IPS DF 6.9 (cell line): ENCODE data around the gene SHPK.
"Not testable (repeated sequence)": the region's sequence is repeated elsewhere in the genome, so short reads cannot be mapped to it uniquely, and the experiment has no call there.

Source experiments
- DNase-seq: peaks from one replicate; pipeline ENCODE4 v3.0.0-alpha.2; 2013; ENCODE audit warnings: low read depth, low spot score
- H3K27ac ChIP-seq: one replicate; pipeline ENCODE4 v1.5.1; 2013; ENCODE audit warnings: low read length, control low read depth
- H3K27me3 ChIP-seq: 2 replicates; pipeline ENCODE4 v1.6.1; 2013; ENCODE audit warnings: mild to moderate bottlenecking, low read length; ENCODE audit not compliant: control insufficient read depth, insufficient read depth
- H3K36me3 ChIP-seq: 2 replicates; pipeline ENCODE4 v1.6.1; 2013; ENCODE audit warnings: low read length; ENCODE audit not compliant: control insufficient read depth, insufficient read depth
- H3K4me1 ChIP-seq: 2 replicates; pipeline ENCODE4 v1.6.1; 2013; ENCODE audit warnings: low read length; ENCODE audit not compliant: control insufficient read depth, insufficient read depth
- H3K4me3 ChIP-seq: 2 replicates; pipeline ENCODE4 v1.5.1; 2013; ENCODE audit warnings: mild to moderate bottlenecking, low read length
- H3K9me3 ChIP-seq: 2 replicates; pipeline ENCODE4 v1.6.1; 2013; ENCODE audit warnings: low read length, inconsistent platforms; ENCODE audit not compliant: control insufficient read depth, insufficient read depth
- WGBS: extraction: QIAGEN DNeasy Blood & Tissue Kit; methylation state at CpG from one replicate; pipeline ENCODE4 v1.1.7; 2013; ENCODE audit warnings: mixed read lengths, missing lambda C conversion rate; ENCODE audit not compliant: insufficient read length, insufficient coverage; 5-methylcytosine and 5-hydroxymethylcytosine counted together

SHPK gene

GRCh38 chr17:3589784-3590183, 46.3 kb downstream of the SHPK start:
- Histone ChIP-seq H3K4me3 (no peak overlapping the region), H3K27me3 (no peaks in the 10 kb centered on the region), H3K27ac (no peak overlapping the region), H3K9me3 (no peaks in the 10 kb centered on the region), H3K36me3 (peaks cover 9% of the 10 kb centered on the region), H3K4me1 (no peaks in the 10 kb centered on the region)
- WGBS = no CpG with 5 or more reads among the region's 22 CpGs
- DNase-seq = no peak

DNA sequence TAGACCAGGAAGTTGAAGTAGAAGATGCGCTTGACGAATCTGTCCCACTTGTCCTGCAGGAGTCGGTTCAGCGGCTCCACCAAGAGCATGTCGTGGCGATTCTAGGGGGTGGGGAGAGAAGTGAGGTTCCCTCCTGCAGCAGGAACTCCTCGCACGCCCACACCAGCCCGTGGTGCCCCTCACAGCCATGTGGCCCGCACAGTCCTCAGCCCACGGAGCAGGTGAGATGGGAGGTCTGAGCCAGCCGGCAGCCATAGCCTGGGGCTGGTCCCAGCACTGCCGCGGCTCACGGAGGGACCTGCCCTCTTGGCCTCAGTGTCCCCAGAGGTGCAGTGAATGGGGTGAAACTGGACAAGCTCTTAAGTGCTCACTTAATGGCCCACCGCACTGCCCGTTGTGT, 50.2 kb downstream of the SHPK start:
- Histone ChIP-seq H3K9me3 (no peaks in the 10 kb centered on the region), H3K27ac (no peak overlapping the region), H3K4me1 (no peaks in the 10 kb centered on the region), H3K36me3 (peaks cover 8% of the 10 kb centered on the region), H3K4me3 (no peak overlapping the region), H3K27me3 (no peaks in the 10 kb centered on the region)
- WGBS = no CpG with 5 or more reads among the region's 17 CpGs
- no peak for DNase-seq

- no CpG with 5 or more reads among the region's 9 CpGs for WGBS
Observed at GRCh38 chr17:3583456-3583855, 52.6 kb downstream of the SHPK start.

GRCh38 chr17:3582915-3583314, 53.1 kb downstream of the SHPK start:
- no peak for DNase-seq
- Histone ChIP-seq H3K36me3 (peaks cover 2% of the 10 kb centered on the region; the same call in 1 of the 2 replicates), H3K9me3 (no peaks in the 10 kb centered on the region), H3K4me1 (no peaks in the 10 kb centered on the region), H3K27me3 (no peaks in the 10 kb centered on the region), H3K27ac (no peak overlapping the region), H3K4me3 (no peak overlapping the region)
- WGBS = no CpG with 5 or more reads among the region's 9 CpGs

More at GRCh38 chr17:3583456-3583855, 52.6 kb downstream of the SHPK start:
- H3K27ac ChIP-seq = no peak overlapping the region
- peaks cover 2% of the 10 kb centered on the region; the same call in 1 of the 2 replicates for H3K36me3 ChIP-seq
- H3K4me3 ChIP-seq = no peak overlapping the region
- H3K27me3 ChIP-seq = no peaks in the 10 kb centered on the region
- no peak for DNase-seq
- no peaks in the 10 kb centered on the region for H3K4me1 ChIP-seq
- H3K9me3 ChIP-seq = no peaks in the 10 kb centered on the region

- H3K36me3 ChIP-seq, DNase-seq, H3K4me3 ChIP-seq, H3K4me1 ChIP-seq, H3K9me3 ChIP-seq, H3K27ac ChIP-seq, H3K27me3 ChIP-seq: not testable (repeated sequence)
- no CpG with 5 or more reads among the region's 4 CpGs for WGBS
Observed at GRCh38 chr17:3578667-3579066, 57.4 kb downstream of the SHPK start.

DNA sequence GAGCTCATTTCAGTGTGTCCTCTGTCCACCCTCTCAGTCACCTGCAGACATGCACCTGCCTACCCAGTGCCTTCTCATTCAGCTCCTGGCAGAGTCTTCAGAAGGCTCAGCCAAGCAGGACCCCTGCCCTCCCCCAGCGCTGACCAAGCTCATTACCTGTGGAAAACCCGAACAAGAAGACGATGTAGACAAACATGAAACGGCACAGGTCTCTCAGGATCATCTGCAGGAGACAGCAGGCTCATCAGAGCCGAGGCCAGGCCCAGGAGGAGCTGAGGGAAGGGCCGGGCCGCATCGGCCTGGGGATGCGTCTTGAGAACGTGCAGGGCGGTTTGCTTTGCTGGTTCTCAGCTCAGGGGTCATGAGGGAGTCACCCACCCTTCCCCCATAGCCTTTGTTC, 59.1 kb downstream of the SHPK start:
- no peaks in the 10 kb centered on the region for H3K27me3 ChIP-seq
- no peaks in the 10 kb centered on the region for H3K9me3 ChIP-seq
- DNase-seq = no peak
- H3K4me1 ChIP-seq = no peaks in the 10 kb centered on the region
- H3K27ac ChIP-seq = no peak overlapping the region
- no peak overlapping the region for H3K4me3 ChIP-seq
- 0 out of 2 replicates have a peak, but pooled peaks cover 5% of the 10 kb centered on the region for H3K36me3 ChIP-seq
- WGBS = no CpG with 5 or more reads among the region's 11 CpGs

DNA sequence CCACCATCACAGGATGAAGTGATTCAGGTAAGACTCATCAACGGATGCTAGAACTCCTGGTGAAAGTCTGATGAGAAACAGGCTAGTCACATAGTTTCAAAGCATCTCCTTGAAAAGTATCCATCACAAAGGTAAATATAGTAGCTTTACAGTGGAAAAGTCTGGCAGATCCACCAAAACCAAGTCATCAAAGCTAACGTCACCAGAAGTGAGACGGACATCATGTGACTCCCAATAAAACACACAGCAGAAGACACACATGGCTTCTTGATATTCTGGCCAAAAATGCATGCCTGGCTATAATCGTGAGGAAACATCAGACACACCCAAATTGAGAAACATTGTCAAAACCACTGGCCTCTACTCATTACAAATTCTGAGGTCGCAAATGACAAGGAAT, 60.5 kb downstream of the SHPK start:
- WGBS = no CpG with 5 or more reads among the region's 5 CpGs
- no peaks in the 10 kb centered on the region for H3K4me1 ChIP-seq
- no peak overlapping the region for H3K4me3 ChIP-seq
- H3K27ac ChIP-seq = no peak overlapping the region
- no peak for DNase-seq
- H3K36me3 ChIP-seq = peaks cover 12% of the 10 kb centered on the region; the same call in 1 of the 2 replicates
- no peaks in the 10 kb centered on the region for H3K27me3 ChIP-seq
- no peaks in the 10 kb centered on the region for H3K9me3 ChIP-seq

- no CpG with 5 or more reads among the region's 7 CpGs for WGBS
- Histone ChIP-seq H3K4me1 (no peaks in the 10 kb centered on the region), H3K4me3 (no peak overlapping the region), H3K27ac (no peak overlapping the region), H3K9me3 (no peaks in the 10 kb centered on the region), H3K27me3 (no peaks in the 10 kb centered on the region), H3K36me3 (peaks cover 9% of the 10 kb centered on the region; the same call in 1 of the 2 replicates)
- no peak for DNase-seq
Observed at GRCh38 chr17:3574231-3574630, 61.8 kb downstream of the SHPK start.

- Histone ChIP-seq H3K9me3 (no peaks in the 10 kb centered on the region), H3K36me3 (peaks cover 9% of the 10 kb centered on the region; the same call in 1 of the 2 replicates), H3K4me1 (no peaks in the 10 kb centered on the region), H3K27ac (no peak overlapping the region), H3K4me3 (no peak overlapping the region), H3K27me3 (no peaks in the 10 kb centered on the region)
- no peak for DNase-seq
- no CpG with 5 or more reads among the region's 22 CpGs for WGBS
Observed at GRCh38 chr17:3573246-3574100, 62.6 kb downstream of the SHPK start.

DNA sequence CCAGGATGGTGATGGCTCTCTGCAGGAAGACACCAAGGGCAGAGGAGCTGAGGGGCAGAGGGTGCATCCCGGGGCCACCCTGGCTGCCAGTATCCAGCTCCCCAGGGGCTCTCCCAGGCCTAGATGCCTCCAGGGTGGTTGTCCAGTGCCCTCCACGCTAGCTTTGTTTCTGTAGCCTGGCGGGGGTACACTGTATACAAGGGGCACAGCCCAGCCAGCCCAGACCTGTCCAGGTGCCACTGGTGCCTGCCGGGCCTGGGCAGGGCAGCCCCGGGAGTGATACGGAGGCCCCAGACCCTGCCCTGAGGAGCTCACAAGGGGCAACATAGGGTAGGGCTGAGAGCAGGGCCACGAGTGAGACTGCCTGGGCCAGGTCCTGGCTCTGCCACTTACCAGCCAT, 63.8 kb downstream of the SHPK start:
- Histone ChIP-seq H3K27me3 (no peaks in the 10 kb centered on the region), H3K36me3 (peaks cover 9% of the 10 kb centered on the region; the same call in 1 of the 2 replicates), H3K9me3 (no peaks in the 10 kb centered on the region), H3K4me1 (no peaks in the 10 kb centered on the region), H3K4me3 (no peak overlapping the region), H3K27ac (no peak overlapping the region)
- no peak for DNase-seq
- WGBS = no CpG with 5 or more reads among the region's 7 CpGs
